A673 (cell line): ENCODE data around the gene ZNF622. TPM values are rescaled to one million over a fixed set of nuclear protein-coding genes. Genes with fewer than 3 reads are reported as not detected.

Experiments
- BruUV-seq: library from RNA; stranded (reverse); fragments of 400-500 nt; replicated peaks from 2 replicates; lab custom pipeline; 2021; lab: Mats Ljungman, UMichigan
- CTCF ChIA-PET: fragments of 300-600 bp; sonication (Branson Sonifier 250); formaldehyde crosslinking; loops from one replicate; lab custom pipeline; 2022; ENCODE audit warnings: antibody characterized with exemption; lab: Charles Lee
- POLR2A ChIA-PET: fragments of 300-600 bp; sonication (Branson Sonifier 250); formaldehyde crosslinking; loops from one replicate; lab custom pipeline; 2022; ENCODE audit warnings: antibody characterized with exemption; ENCODE audit not compliant: low non-redundant PET; lab: Charles Lee
- DNase-seq: peaks from one replicate; pipeline ENCODE4 v3.0.0-alpha.2; 2015; ENCODE audit warnings: low spot score
- H3K27ac ChIP-seq: fragments of 200-600 bp; sonication (generic); 2 replicates; pipeline ENCODE4 v1.5.1; 2016; ENCODE audit warnings: mixed run types, low read depth, mild to moderate bottlenecking, mixed read lengths, antibody characterized with exemption, low read length; ENCODE audit not compliant: poor library complexity, severe bottlenecking
- H3K27me3 ChIP-seq: fragments of 200-600 bp; sonication (generic); replicated peaks from 2 replicates; pipeline ENCODE4 v1.6.1; 2017; ENCODE audit warnings: mixed run types, low read depth, mild to moderate bottlenecking, mixed read lengths, antibody characterized with exemption, low read length; ENCODE audit not compliant: insufficient read depth, poor library complexity
- H3K36me3 ChIP-seq: fragments of 200-600 bp; sonication (generic); 2 replicates; pipeline ENCODE4 v1.6.1; 2016; ENCODE audit warnings: mixed run types, mild to moderate bottlenecking, mixed read lengths, antibody characterized with exemption, low read length; ENCODE audit not compliant: insufficient read depth, poor library complexity, severe bottlenecking
- H3K4me1 ChIP-seq: fragments of 200-600 bp; sonication (generic); 2 replicates; pipeline ENCODE4 v1.6.1; 2017; ENCODE audit warnings: mixed run types, mild to moderate bottlenecking, mixed read lengths, antibody characterized with exemption, low read length; ENCODE audit not compliant: insufficient read depth, poor library complexity, severe bottlenecking
- H3K4me3 ChIP-seq: fragments of 200-600 bp; sonication (generic); 2 replicates; pipeline ENCODE4 v1.5.1; 2016; ENCODE audit warnings: low read depth, mixed run types, mild to moderate bottlenecking, mixed read lengths, low read length; ENCODE audit not compliant: poor library complexity, severe bottlenecking
- H3K9me3 ChIP-seq: fragments of 200-600 bp; sonication (generic); 2 replicates; pipeline ENCODE4 v1.6.1; 2016; ENCODE audit warnings: mixed run types, low read depth, mild to moderate bottlenecking, mixed read lengths, antibody characterized with exemption, low read length; ENCODE audit not compliant: poor library complexity, severe bottlenecking
- CTCF ChIP-seq: fragments of 300-800, 200-600 bp; sonication (generic); conservative IDR thresholded peaks from 2 replicates; pipeline ENCODE4 v1.5.1; 2017; ENCODE audit warnings: low read depth, mild to moderate bottlenecking, antibody characterized with exemption, low read length, moderate library complexity, mixed read lengths
- EZH2 ChIP-seq: fragments of 200-600 bp; sonication (generic); IDR thresholded peaks from 2 replicates; pipeline ENCODE4 v1.6.1; 2017; ENCODE audit warnings: borderline replicate concordance, low read depth, mild to moderate bottlenecking, mixed read lengths, antibody characterized with exemption, low read length; ENCODE audit not compliant: poor library complexity, severe bottlenecking
- intact Hi-C: fragments of 100-400 bp; cut with micrococcal nuclease; formaldehyde crosslinking; loops from one replicate; pipeline ENCODE4 v1.10.0; 2022; ENCODE audit not compliant: unreplicated experiment
- total RNA-seq: library from RNA; stranded (reverse); gene quantifications from 2 replicates; pipeline ENCODE4 v1.2.3, GENCODE V29; 2021

Gene ZNF622
- total RNA-seq, 1 experiment from 2014 or later, result 36.0 TPM

DNA sequence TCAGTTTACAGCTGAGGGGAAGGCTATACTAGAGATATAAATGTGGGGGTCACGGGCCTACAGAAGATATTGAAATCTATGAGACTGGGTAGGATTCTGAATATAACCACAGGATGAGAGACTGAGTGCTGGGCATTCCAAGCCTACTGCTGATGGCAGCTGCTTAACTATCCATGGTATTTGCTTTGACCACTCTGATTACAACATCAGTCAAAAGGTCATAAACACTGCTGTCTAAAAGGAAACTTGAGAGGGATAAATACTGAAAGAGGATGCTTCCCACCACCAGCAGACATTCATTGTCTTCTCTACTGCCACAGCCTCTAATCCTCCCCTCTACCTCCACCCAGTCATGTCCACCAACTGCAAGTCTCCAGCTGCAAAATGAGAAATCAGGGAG, 3.8 kb downstream of the ZNF622 start:
- TF ChIP-seq EZH2 (no peak), CTCF (no peak)
- CTCF ChIA-PET, result no interaction called here

GRCh38 chr5:16461026-16461425, 4.6 kb downstream of the ZNF622 start:
- H3K4me1 ChIP-seq, result peaks cover 10% of the 10 kb centered on the region
- H3K4me3 ChIP-seq, result no peak overlapping the region
- no peaks in the 10 kb centered on the region for H3K27me3 ChIP-seq
- TF ChIP-seq EZH2, result no peak
- TF ChIP-seq CTCF, result no peak
- POLR2A ChIA-PET, result no interaction called here
- peaks cover 66% of the 10 kb centered on the region for H3K36me3 ChIP-seq
- H3K9me3 ChIP-seq, result no peaks in the 10 kb centered on the region
- CTCF ChIA-PET, result no interaction called here
- DNase-seq, result no peak
- BruUV-seq, result no TSS peak
- no peak overlapping the region for H3K27ac ChIP-seq
- intact Hi-C loops, result no loop called here

More for the DNA sequence above, 3.8 kb downstream of the ZNF622 start:
- Histone ChIP-seq H3K4me3 (no peak overlapping the region), H3K36me3 (peaks cover 60% of the 10 kb centered on the region), H3K27ac (no peak overlapping the region), H3K9me3 (no peaks in the 10 kb centered on the region), H3K27me3 (no peaks in the 10 kb centered on the region), H3K4me1 (peaks cover 15% of the 10 kb centered on the region)
- BruUV-seq, result no TSS peak
- POLR2A ChIA-PET, result no interaction called here
- no peak for DNase-seq
- intact Hi-C loops, result no loop called here

GRCh38 chr5:16459451-16459850, 6.1 kb downstream of the ZNF622 start:
- H3K4me1 ChIP-seq, result peaks cover 8% of the 10 kb centered on the region
- TF ChIP-seq EZH2, result no peak
- ChIA-PET CTCF (no interaction called here), POLR2A (no interaction called here)
- no peaks in the 10 kb centered on the region for H3K27me3 ChIP-seq
- H3K27ac ChIP-seq, result no peak overlapping the region
- no TSS peak for BruUV-seq
- H3K4me3 ChIP-seq, result no peak overlapping the region
- no peak for DNase-seq
- H3K36me3 ChIP-seq, result peaks cover 68% of the 10 kb centered on the region
- intact Hi-C loops, result loop anchor here (5.0 kb wide), 1 partner anchor 132 kb away; no protein-coding TSS in a partner anchor
- no peaks in the 10 kb centered on the region for H3K9me3 ChIP-seq

DNA sequence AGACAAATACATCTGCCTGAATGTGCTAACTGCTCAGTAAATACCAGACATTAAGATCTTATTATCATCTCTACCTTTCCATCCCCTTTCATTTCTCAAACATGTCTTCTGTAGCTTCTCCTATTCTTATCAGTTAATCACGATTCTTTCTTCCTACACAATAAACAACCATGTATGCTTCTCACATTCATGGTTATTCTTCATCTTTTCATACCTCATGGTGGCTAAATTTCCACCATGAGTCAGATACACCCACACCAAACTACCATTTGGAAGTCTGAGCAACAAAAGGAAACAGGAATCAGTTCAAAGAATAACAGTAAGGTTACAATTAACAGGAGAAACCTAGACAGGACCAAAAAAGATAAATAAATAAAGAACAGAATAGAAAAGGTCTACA, 7.7 kb downstream of the ZNF622 start:
- Histone ChIP-seq H3K4me3 (no peak overlapping the region), H3K27ac (no peak overlapping the region), H3K27me3 (no peaks in the 10 kb centered on the region), H3K9me3 (no peaks in the 10 kb centered on the region), H3K4me1 (no peaks in the 10 kb centered on the region), H3K36me3 (peaks cover 64% of the 10 kb centered on the region)
- intact Hi-C loops, result loop anchor here (5.0 kb wide), 1 partner anchor 131 kb away; no protein-coding TSS in a partner anchor
- ChIA-PET CTCF (no interaction called here), POLR2A (no interaction called here)
- BruUV-seq, result no TSS peak
- TF ChIP-seq CTCF (no peak), EZH2 (no peak)
- no peak for DNase-seq
